Parathyroid adenoma (tissue), 2 donors: ENCODE results near the gene JAK2.

Source experiments
- H2AFZ ChIP-seq: fragments of 300-600 bp; sonication (generic); one replicate; pipeline ENCODE4 v1.7.0; 2017; ENCODE audit warnings: antibody characterized with exemption, mild to moderate bottlenecking
- H3K27ac ChIP-seq: fragments of 300-600 bp; sonication (generic); one replicate; pipeline ENCODE4 v1.7.0; 2017
- H3K27me3 ChIP-seq: fragments of 300-600 bp; sonication (generic); one replicate; pipeline ENCODE4 v1.7.0; 2017; ENCODE audit warnings: low read length; ENCODE audit not compliant: control insufficient read depth, insufficient read depth
- H3K36me3 ChIP-seq: fragments of 300-600 bp; sonication (generic); one replicate; pipeline ENCODE4 v1.7.0; 2017; ENCODE audit warnings: low read length; ENCODE audit not compliant: control insufficient read depth, insufficient read depth
- H3K4me1 ChIP-seq: fragments of 300-600 bp; sonication (generic); one replicate; pipeline ENCODE4 v1.7.0; 2017; ENCODE audit warnings: control low read depth
- H3K4me2 ChIP-seq: fragments of 300-600 bp; sonication (generic); one replicate; pipeline ENCODE4 v1.7.0; 2017; ENCODE audit warnings: low read length
- H3K4me3 ChIP-seq: fragments of 300-600 bp; sonication (generic); one replicate; pipeline ENCODE4 v1.7.0; 2017; ENCODE audit warnings: low read depth, low read length
- H3K79me2 ChIP-seq: fragments of 300-600 bp; sonication (generic); one replicate; pipeline ENCODE4 v1.7.0; 2017; ENCODE audit warnings: control low read depth
- H3K9ac ChIP-seq: fragments of 300-600 bp; sonication (generic); one replicate; pipeline ENCODE4 v1.7.0; 2017; ENCODE audit warnings: mild to moderate bottlenecking
- H3K9me3 ChIP-seq: fragments of 300-600 bp; sonication (generic); one replicate; pipeline ENCODE4 v1.7.0; 2017; ENCODE audit warnings: low read length; ENCODE audit not compliant: control insufficient read depth
- CTCF ChIP-seq: fragments of 300-600 bp; sonication (generic); IDR thresholded peaks from one replicate; pipeline ENCODE4 v1.7.0; 2017; ENCODE audit warnings: antibody characterized with exemption, mild to moderate bottlenecking
- donor health status: primary hyperparathyroidism.

JAK2 gene

GRCh38 chr9:4984621-4985385 is at the start of gene JAK2:
JAK2 (plus strand) TSS chr9:4985272; CDS start chr9:5021988, 36,716 bp downstream.
- H3K36me3 ChIP-seq = no peaks in the 10 kb centered on the region
- H3K9me3 ChIP-seq = no peaks in the 10 kb centered on the region
- peak; percentile 33 for TF ChIP-seq CTCF
- H3K27me3 ChIP-seq = no peaks in the 10 kb centered on the region
- H2AFZ ChIP-seq = peak within 1 kb of the TSS; percentile 97
- H3K9ac ChIP-seq = peak within 1 kb of the TSS; percentile 58
- H3K4me1 ChIP-seq = peaks cover 9% of the 10 kb centered on the region
- peaks cover 13% of the 10 kb centered on the region for H3K79me2 ChIP-seq
- peak within 1 kb of the TSS; percentile 94 for H3K4me2 ChIP-seq
- peak within 1 kb of the TSS; percentile 65 for H3K4me3 ChIP-seq
- H3K27ac ChIP-seq = peak within 1 kb of the TSS; percentile 92

- no peaks in the 10 kb centered on the region for H3K4me1 ChIP-seq
Observed at GRCh38 chr9:4936277-4936676, 48.8 kb upstream of the JAK2 start.

GRCh38 chr9:4936823-4937222 is 48.2 kb upstream of the JAK2 start:
- no peaks in the 10 kb centered on the region for H3K27me3 ChIP-seq
- H2AFZ ChIP-seq = no peak overlapping the region
- no peak overlapping the region for H3K4me3 ChIP-seq
- H3K79me2 ChIP-seq = no peaks in the 10 kb centered on the region
- TF ChIP-seq CTCF = no peak
- H3K4me2 ChIP-seq = no peak overlapping the region
- H3K27ac ChIP-seq = no peak overlapping the region
- no peak overlapping the region for H3K9ac ChIP-seq
- H3K36me3 ChIP-seq = no peaks in the 10 kb centered on the region
- H3K4me1 ChIP-seq = no peaks in the 10 kb centered on the region
- H3K9me3 ChIP-seq = no peaks in the 10 kb centered on the region

More at GRCh38 chr9:4936277-4936676, 48.8 kb upstream of the JAK2 start:
- Histone ChIP-seq H3K4me2 (no peak overlapping the region), H3K27ac (peak overlapping the region; percentile 5), H3K36me3 (no peaks in the 10 kb centered on the region), H3K4me3 (no peak overlapping the region), H3K9ac (no peak overlapping the region), H3K9me3 (no peaks in the 10 kb centered on the region), H3K79me2 (no peaks in the 10 kb centered on the region), H2AFZ (no peak overlapping the region), H3K27me3 (no peaks in the 10 kb centered on the region)
- TF ChIP-seq CTCF = no peak

GRCh38 chr9:4937446-4937845 is 47.6 kb upstream of the JAK2 start:
- H2AFZ ChIP-seq = no peak overlapping the region
- no peaks in the 10 kb centered on the region for H3K36me3 ChIP-seq
- H3K4me2 ChIP-seq = no peak overlapping the region
- H3K79me2 ChIP-seq = no peaks in the 10 kb centered on the region
- no peaks in the 10 kb centered on the region for H3K27me3 ChIP-seq
- no peaks in the 10 kb centered on the region for H3K4me1 ChIP-seq
- no peak overlapping the region for H3K27ac ChIP-seq
- H3K9me3 ChIP-seq = no peaks in the 10 kb centered on the region
- no peak overlapping the region for H3K4me3 ChIP-seq
- no peak for TF ChIP-seq CTCF
- no peak overlapping the region for H3K9ac ChIP-seq

- Histone ChIP-seq H3K9ac (no peak overlapping the region), H3K4me3 (no peak overlapping the region), H3K27me3 (no peaks in the 10 kb centered on the region), H3K9me3 (no peaks in the 10 kb centered on the region), H3K79me2 (no peaks in the 10 kb centered on the region), H3K4me2 (no peak overlapping the region), H3K4me1 (no peaks in the 10 kb centered on the region), H3K27ac (no peak overlapping the region), H2AFZ (no peak overlapping the region), H3K36me3 (no peaks in the 10 kb centered on the region)
- TF ChIP-seq CTCF = no peak
Observed at GRCh38 chr9:4938496-4938895, 46.6 kb upstream of the JAK2 start.
